ENCODE measurements around the gene ABHD13.

ABHD13 gene

GRCh38 chr13:108268466-108269112 lies 50.4 kb downstream of the ABHD13 start:
- Histone ChIP-seq H3K9me3 (ENCODE audit: control extremely low read depth in 1 of 5, control insufficient read depth in 4 of 5, insufficient read depth in 2 of 5, low read depth in 1 of 5, low read length in 4 of 5) (peaks cover 0 to 1% (median 0%) of the 10 kb centered on the region in 5 experiments), H3K27ac (ENCODE audit: insufficient read depth in 1 of 2, low read depth in 1 of 2, low read length in 2 of 2, poor library complexity in 1 of 2, severe bottlenecking in 2 of 2) (no peak overlapping the region), H3K27me3 (replicated peaks in 2 of 5; ENCODE audit: control insufficient read depth in 4 of 5, insufficient read depth in 5 of 5, low read length in 4 of 5) (no peaks in the 10 kb centered on the region), H3K36me3 (ENCODE audit: control insufficient read depth in 4 of 4, insufficient read depth in 4 of 4, low read length in 3 of 4) (peaks cover 0 to 3% (median 0%) of the 10 kb centered on the region in 4 experiments), H3K4me1 (ENCODE audit: control extremely low read depth in 1 of 4, control insufficient read depth in 4 of 4, insufficient read depth in 4 of 4, low read length in 3 of 4) (peaks cover 49 to 79% (median 59%) of the 10 kb centered on the region in 4 experiments), H3K4me3 (ENCODE audit: control insufficient read depth in 1 of 7, extremely low read depth in 1 of 7, insufficient read depth in 4 of 7, low read depth in 2 of 7, low read length in 6 of 7) (peak overlapping the region in 1 of 7 experiments; percentile 83)
- CTCF ChIA-PET, result interaction anchor here (0.8 to 3.4 kb wide), 6 partner anchors 9 to 239 kb away, joined by 3 to 14 read pairs (median 4); no protein-coding TSS in a partner anchor
- WGBS (ENCODE audit: insufficient coverage), result 44% methylated on average over 2 of the region's 4 CpGs
- POLR2A ChIA-PET, result interaction anchor here (0.6 kb wide), 1 partner anchor 10 kb away, joined by 3 read pairs; no protein-coding TSS in a partner anchor
- peak in 1 of 3 donors; percentile 29 for DNase-seq

- CTCF ChIA-PET, result interaction anchor here (0.9 to 3.4 kb wide), 9 partner anchors 9 to 238 kb away, joined by 3 to 14 read pairs (median 5); no protein-coding TSS in a partner anchor
- DNase-seq, result peak; percentile 68 to 88 (median 81)
- Histone ChIP-seq H3K27me3 (replicated peaks in 2 of 5; ENCODE audit: control insufficient read depth in 4 of 5, insufficient read depth in 5 of 5, low read length in 4 of 5) (no peaks in the 10 kb centered on the region), H3K27ac (ENCODE audit: insufficient read depth in 1 of 2, low read depth in 1 of 2, low read length in 2 of 2, poor library complexity in 1 of 2, severe bottlenecking in 2 of 2) (peak within 1 kb of the TSS; percentile 58 to 80), H3K4me1 (ENCODE audit: control extremely low read depth in 1 of 4, control insufficient read depth in 4 of 4, insufficient read depth in 4 of 4, low read length in 3 of 4) (peaks cover 49 to 71% (median 58%) of the 10 kb centered on the region in 4 experiments), H3K9me3 (ENCODE audit: control extremely low read depth in 1 of 5, control insufficient read depth in 4 of 5, insufficient read depth in 2 of 5, low read depth in 1 of 5, low read length in 4 of 5) (peaks cover 0 to 1% (median 0%) of the 10 kb centered on the region in 5 experiments), H3K36me3 (ENCODE audit: control insufficient read depth in 4 of 4, insufficient read depth in 4 of 4, low read length in 3 of 4) (peaks cover 0 to 3% (median 0%) of the 10 kb centered on the region in 4 experiments), H3K4me3 (ENCODE audit: control insufficient read depth in 1 of 7, extremely low read depth in 1 of 7, insufficient read depth in 4 of 7, low read depth in 2 of 7, low read length in 6 of 7) (peak within 1 kb of the TSS; percentile 55 to 86 (median 73))
- WGBS (ENCODE audit: insufficient coverage), result 1% methylated on average over 15 of the region's 16 CpGs
- POLR2A ChIA-PET, result interaction anchor here (0.7 kb wide), 1 partner anchor 43 kb away, joined by 3 read pairs; no protein-coding TSS in a partner anchor
Measured at GRCh38 chr13:108269601-108270328, 51.6 kb downstream of the ABHD13 start, which contains the start of gene TNFSF13B. TNFSF13B (plus strand) TSS chr13:108269718; CDS start chr13:108269896, 178 bp downstream.

- Histone ChIP-seq H3K27me3 (replicated peaks in 2 of 5; ENCODE audit: control insufficient read depth in 4 of 5, insufficient read depth in 5 of 5, low read length in 4 of 5) (no peaks in the 10 kb centered on the region), H3K4me1 (ENCODE audit: control extremely low read depth in 1 of 4, control insufficient read depth in 4 of 4, insufficient read depth in 4 of 4, low read length in 3 of 4) (peaks cover 47 to 66% (median 55%) of the 10 kb centered on the region in 4 experiments), H3K36me3 (ENCODE audit: control insufficient read depth in 4 of 4, insufficient read depth in 4 of 4, low read length in 3 of 4) (peaks cover 0 to 3% (median 0%) of the 10 kb centered on the region in 4 experiments), H3K4me3 (ENCODE audit: control insufficient read depth in 1 of 7, extremely low read depth in 1 of 7, insufficient read depth in 4 of 7, low read depth in 2 of 7, low read length in 6 of 7) (peak overlapping the region in 6 of 7 experiments; percentile 56 to 86 (median 77)), H3K27ac (ENCODE audit: insufficient read depth in 1 of 2, low read depth in 1 of 2, low read length in 2 of 2, poor library complexity in 1 of 2, severe bottlenecking in 2 of 2) (peak overlapping the region; percentile 25 to 80), H3K9me3 (ENCODE audit: control extremely low read depth in 1 of 5, control insufficient read depth in 4 of 5, insufficient read depth in 2 of 5, low read depth in 1 of 5, low read length in 4 of 5) (no peaks in the 10 kb centered on the region)
- POLR2A ChIA-PET, result no interaction called here
- peak in 2 of 3 donors; percentile 23 to 47 for DNase-seq
- 20% methylated on average over 1 of the region's 3 CpGs for WGBS (ENCODE audit: insufficient coverage)
- CTCF ChIA-PET, result interaction anchor here (1.1 to 3.4 kb wide), 6 partner anchors 10 to 237 kb away, joined by 3 to 14 read pairs (median 6); no protein-coding TSS in a partner anchor
Measured at GRCh38 chr13:108270442-108270841, 52.2 kb downstream of the ABHD13 start.

- Histone ChIP-seq H3K36me3 (ENCODE audit: control insufficient read depth in 4 of 4, insufficient read depth in 4 of 4, low read length in 3 of 4) (peaks cover 0 to 4% (median 1%) of the 10 kb centered on the region in 4 experiments), H3K4me1 (ENCODE audit: control extremely low read depth in 1 of 4, control insufficient read depth in 4 of 4, insufficient read depth in 4 of 4, low read length in 3 of 4) (peaks cover 30 to 49% (median 40%) of the 10 kb centered on the region in 4 experiments), H3K4me3 (ENCODE audit: control insufficient read depth in 1 of 7, extremely low read depth in 1 of 7, insufficient read depth in 4 of 7, low read depth in 2 of 7, low read length in 6 of 7) (peak overlapping the region in 5 of 7 experiments; percentile 8 to 65 (median 42)), H3K27ac (ENCODE audit: insufficient read depth in 1 of 2, low read depth in 1 of 2, low read length in 2 of 2, poor library complexity in 1 of 2, severe bottlenecking in 2 of 2) (no peak overlapping the region), H3K27me3 (replicated peaks in 2 of 5; ENCODE audit: control insufficient read depth in 4 of 5, insufficient read depth in 5 of 5, low read length in 4 of 5) (no peaks in the 10 kb centered on the region), H3K9me3 (ENCODE audit: control extremely low read depth in 1 of 5, control insufficient read depth in 4 of 5, insufficient read depth in 2 of 5, low read depth in 1 of 5, low read length in 4 of 5) (no peaks in the 10 kb centered on the region)
- DNase-seq, result peak in 2 of 3 donors; percentile 70 to 84
- CTCF ChIA-PET, result interaction anchor here (1.1 to 1.3 kb wide), 2 partner anchors 42 to 54 kb away, joined by 3 read pairs; partner anchors contain the start of gene ABHD13
- POLR2A ChIA-PET, result no interaction called here
Measured at GRCh38 chr13:108272333-108272732, 54.1 kb downstream of the ABHD13 start.

GRCh38 chr13:108273429-108274118 lies 55.4 kb downstream of the ABHD13 start:
- H3K27me3 ChIP-seq (replicated peaks in 2 of 5; ENCODE audit: control insufficient read depth in 4 of 5, insufficient read depth in 5 of 5, low read length in 4 of 5), result no peaks in the 10 kb centered on the region
- H3K4me1 ChIP-seq (ENCODE audit: control extremely low read depth in 1 of 4, control insufficient read depth in 4 of 4, insufficient read depth in 4 of 4, low read length in 3 of 4), result peaks cover 24 to 41% (median 32%) of the 10 kb centered on the region in 4 experiments
- no CpG with 5 or more reads among the region's 5 CpGs for WGBS (ENCODE audit: insufficient coverage)
- H3K4me3 ChIP-seq (ENCODE audit: control insufficient read depth in 1 of 7, extremely low read depth in 1 of 7, insufficient read depth in 4 of 7, low read depth in 2 of 7, low read length in 6 of 7), result no peak overlapping the region
- CTCF ChIA-PET, result interaction anchor here (1.1 kb wide), 1 partner anchor 43 kb away, joined by 3 read pairs; no protein-coding TSS in a partner anchor
- H3K27ac ChIP-seq (ENCODE audit: insufficient read depth in 1 of 2, low read depth in 1 of 2, low read length in 2 of 2, poor library complexity in 1 of 2, severe bottlenecking in 2 of 2), result no peak overlapping the region
- H3K36me3 ChIP-seq (ENCODE audit: control insufficient read depth in 4 of 4, insufficient read depth in 4 of 4, low read length in 3 of 4), result peaks cover 0 to 4% (median 1%) of the 10 kb centered on the region in 4 experiments
- H3K9me3 ChIP-seq (ENCODE audit: control extremely low read depth in 1 of 5, control insufficient read depth in 4 of 5, insufficient read depth in 2 of 5, low read depth in 1 of 5, low read length in 4 of 5), result no peaks in the 10 kb centered on the region
- POLR2A ChIA-PET, result no interaction called here
- DNase-seq, result peak in 1 of 3 donors; percentile 30

- H3K27ac ChIP-seq (ENCODE audit: insufficient read depth in 1 of 2, low read depth in 1 of 2, low read length in 2 of 2, poor library complexity in 1 of 2, severe bottlenecking in 2 of 2), result no peak overlapping the region
- H3K4me3 ChIP-seq (ENCODE audit: control insufficient read depth in 1 of 7, extremely low read depth in 1 of 7, insufficient read depth in 4 of 7, low read depth in 2 of 7, low read length in 6 of 7), result no peak overlapping the region
- ChIA-PET CTCF (interaction anchor here (1.8 to 1.9 kb wide), 2 partner anchors 11 to 30 kb away, joined by 5 to 6 read pairs; no protein-coding TSS in a partner anchor), POLR2A (no interaction called here)
- H3K4me1 ChIP-seq (ENCODE audit: control extremely low read depth in 1 of 4, control insufficient read depth in 4 of 4, insufficient read depth in 4 of 4, low read length in 3 of 4), result peaks cover 15 to 30% (median 21%) of the 10 kb centered on the region in 4 experiments
- H3K27me3 ChIP-seq (replicated peaks in 2 of 5; ENCODE audit: control insufficient read depth in 4 of 5, insufficient read depth in 5 of 5, low read length in 4 of 5), result no peaks in the 10 kb centered on the region
- H3K9me3 ChIP-seq (ENCODE audit: control extremely low read depth in 1 of 5, control insufficient read depth in 4 of 5, insufficient read depth in 2 of 5, low read depth in 1 of 5, low read length in 4 of 5), result no peaks in the 10 kb centered on the region
- no peak for DNase-seq
- peaks cover 0 to 7% (median 3%) of the 10 kb centered on the region in 4 experiments for H3K36me3 ChIP-seq (ENCODE audit: control insufficient read depth in 4 of 4, insufficient read depth in 4 of 4, low read length in 3 of 4)
Measured at GRCh38 chr13:108274718-108275117, 56.5 kb downstream of the ABHD13 start.
